HG03066 (cell line): ENCODE results near the gene TOMM40L.
"Not testable (repeated sequence)": the region's sequence is repeated elsewhere in the genome, so short reads cannot be mapped to it uniquely, and the experiment has no call there.

Source experiments
- ATAC-seq: cut with Tn5 transposase; IDR thresholded peaks from one replicate; pipeline ENCODE4 v1.9.1; 2021; ENCODE audit warnings: low read depth; ENCODE audit not compliant: unreplicated experiment

The TOMM40L gene

DNA sequence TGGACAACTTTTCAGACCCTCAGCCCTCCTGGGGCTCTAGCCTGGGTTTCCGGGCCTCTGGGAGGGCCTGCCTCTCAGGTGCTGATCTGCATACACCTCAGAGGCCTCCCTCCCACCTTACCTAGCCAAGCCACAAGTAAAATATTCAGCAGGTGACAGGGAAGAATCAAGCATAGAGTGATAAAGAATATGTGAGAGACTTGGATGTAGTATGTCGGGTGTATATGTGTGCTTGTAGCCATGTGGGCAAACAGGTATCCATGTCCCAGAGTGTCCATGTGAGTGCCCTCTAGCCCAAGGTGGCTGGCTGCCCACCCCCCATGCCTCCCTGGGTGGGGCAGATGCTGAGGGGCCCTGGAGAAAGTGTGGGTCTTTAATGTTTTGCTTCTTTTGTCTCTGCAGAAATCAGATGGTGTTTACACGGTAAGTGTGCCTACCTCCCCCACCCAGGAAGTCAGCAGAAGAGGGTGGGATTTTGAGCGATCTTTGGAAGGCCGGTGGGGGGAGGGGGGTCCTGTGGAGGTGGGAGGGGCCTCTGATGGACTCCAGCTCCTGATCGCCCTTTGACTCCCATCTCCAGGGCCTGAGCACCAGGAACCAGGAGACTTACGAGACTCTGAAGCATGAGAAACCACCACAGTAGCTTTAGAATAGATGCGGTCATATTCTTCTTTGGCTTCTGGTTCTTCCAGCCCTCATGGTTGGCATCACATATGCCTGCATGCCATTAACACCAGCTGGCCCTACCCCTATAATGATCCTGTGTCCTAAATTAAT lies 7.4 kb upstream of the TOMM40L start:
- no peak for ATAC-seq

DNA sequence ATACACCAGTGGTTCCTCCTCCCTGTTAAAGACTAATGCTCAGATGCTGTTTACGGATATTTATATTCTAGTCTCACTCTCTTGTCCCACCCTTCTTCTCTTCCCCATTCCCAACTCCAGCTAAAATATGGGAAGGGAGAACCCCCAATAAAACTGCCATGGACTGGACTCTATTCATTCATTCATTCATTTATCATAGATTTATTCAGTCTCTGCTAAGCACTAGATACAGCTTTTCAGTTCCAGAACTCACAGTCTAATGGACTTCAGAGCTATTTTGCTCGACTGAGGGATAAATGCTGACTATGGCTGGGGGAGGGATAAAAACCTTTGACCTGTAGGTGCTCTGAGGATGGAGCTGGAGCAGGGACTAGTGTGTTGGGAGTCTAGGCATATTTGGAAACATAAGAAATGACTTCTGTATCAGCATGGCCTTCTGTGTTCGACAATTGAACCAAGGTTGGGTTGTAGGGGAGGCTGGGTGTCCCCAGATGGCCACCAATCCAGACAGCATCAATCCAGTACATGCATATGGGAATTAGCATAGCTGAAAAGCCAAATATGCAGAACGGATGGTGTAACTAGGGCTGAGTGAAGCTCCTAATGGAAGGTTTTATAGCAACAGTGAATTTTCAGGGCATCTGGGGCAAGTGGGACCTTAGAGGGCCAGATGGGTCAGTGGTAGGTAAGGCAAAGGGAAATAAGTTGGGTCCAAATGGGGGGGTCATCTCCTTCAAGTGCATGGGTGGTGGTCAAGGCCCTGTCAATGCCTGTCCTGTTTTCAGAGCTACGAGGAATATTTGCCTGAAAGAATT lies 6.6 kb upstream of the TOMM40L start:
- no peak for ATAC-seq

DNA sequence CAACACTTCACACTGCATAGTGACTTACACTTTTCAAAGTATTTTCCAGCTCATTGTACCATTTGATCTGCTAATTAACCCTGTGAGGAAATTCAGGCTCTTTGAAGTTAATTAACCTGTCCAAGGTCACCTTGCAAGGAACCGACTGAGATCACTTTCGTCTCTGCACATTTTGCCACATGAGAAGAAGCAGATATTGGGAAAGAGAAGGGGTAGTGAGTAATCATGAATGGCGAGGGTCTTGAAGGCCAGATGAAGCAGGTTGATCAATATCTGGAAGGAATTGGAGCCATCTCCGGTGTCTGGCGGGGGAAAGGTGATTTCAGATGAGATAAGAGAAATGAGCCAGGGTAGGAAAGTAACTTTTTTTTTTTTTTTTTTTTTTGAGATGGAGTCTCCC lies 5.9 kb upstream of the TOMM40L start:
- ATAC-seq = no peak

DNA sequence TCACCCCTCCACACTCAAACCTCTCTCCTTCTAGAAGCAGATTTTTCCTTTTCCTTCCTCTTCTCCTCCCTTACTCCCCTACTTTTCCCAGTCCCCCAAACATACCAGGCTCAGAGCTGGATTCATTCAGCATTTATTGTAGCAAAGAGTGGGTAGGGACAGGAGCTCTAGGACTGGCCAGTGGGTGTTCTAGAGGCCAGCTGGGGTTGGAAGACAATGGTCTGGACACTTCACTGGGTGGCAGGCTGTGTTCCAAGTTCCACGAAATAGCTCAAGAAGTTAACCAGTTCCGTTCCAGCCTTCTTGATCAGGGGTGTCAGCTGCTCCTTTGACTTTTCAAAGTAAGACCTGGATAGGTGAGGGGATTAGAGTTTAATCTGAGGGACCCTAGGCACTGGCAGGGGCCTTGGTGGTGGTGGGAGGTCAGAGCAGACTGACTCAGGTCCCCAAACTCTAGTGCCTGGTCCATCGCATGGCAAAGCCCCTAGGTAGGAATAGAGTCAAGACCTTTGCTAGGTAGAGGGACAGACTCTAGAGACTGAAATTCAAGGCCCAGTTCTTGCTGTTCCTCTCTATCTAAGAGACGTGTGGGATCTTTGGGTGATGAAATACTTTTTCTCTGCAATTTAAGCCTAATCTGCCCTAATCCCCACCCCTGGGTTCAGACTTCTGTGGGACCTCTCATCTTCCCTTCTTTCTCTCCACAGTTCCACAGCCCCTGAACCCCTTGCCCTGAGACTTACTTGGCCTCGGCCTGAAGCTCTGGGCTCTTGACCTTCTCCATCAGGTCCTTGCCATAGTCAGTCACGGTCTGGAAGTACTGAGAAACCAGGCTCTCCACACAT lies 3.5 kb upstream of the TOMM40L start:
- no peak for ATAC-seq

DNA sequence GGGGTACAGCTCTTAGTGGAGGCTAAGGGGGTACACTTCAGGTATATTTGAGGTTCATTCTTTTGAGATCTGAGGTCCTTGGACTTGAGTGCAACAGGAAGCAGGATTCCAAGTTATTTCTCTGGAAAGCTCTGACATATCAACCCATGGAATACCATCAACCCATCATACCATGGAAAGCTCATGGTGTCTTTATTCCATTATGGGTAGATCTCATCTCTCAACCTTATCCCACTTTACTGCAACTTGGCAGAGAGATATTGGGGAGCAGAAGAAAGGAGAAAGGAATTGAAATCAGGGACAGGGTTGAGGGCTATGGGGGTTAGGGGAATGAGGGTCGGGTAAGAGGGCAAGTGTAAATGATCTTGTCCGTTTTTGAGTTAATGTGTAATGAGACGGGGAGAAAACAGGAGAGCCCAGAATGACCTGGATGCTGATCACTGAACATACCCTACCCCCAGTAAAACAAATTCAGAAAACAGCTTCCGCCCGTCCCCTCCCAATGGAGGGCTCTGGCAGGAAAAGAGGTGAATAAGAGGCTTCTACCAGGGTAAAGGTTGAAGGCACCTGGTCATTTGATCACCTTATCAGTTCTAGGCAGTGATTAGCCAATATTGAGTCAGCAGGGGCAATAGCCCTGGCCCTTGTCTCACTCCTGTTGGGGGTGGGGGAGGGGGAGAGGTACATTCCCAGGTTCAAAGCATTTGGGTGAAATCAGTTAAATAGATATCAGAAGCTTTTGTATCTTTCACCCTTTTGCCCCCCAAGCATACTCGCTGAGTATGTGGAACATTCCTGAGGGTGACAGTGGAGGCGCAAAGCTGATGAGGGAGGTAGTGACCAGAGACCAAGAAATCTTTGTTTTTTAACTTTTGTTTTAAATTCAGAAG lies 1.8 kb upstream of the TOMM40L start:
- no peak for ATAC-seq

DNA sequence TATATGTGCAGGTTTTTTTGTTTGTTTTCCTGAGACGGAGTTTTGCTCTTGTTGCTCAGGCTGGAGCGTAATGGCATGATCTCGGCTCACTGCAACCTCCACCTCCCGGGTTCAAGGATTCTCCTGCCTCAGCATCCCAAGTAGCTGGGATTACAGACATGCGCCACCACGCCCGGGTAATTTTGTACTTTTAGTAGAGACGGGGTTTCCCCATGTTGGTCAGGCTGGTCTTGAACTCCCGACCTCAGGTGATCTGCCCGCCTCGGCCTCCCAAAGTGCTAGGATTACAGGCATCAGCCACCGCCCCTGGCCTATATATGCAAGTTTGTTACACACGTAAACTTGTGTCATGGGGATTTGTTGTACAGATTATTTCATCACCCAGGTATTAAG lies 1.2 kb upstream of the TOMM40L start:
- ATAC-seq = not testable (repeated sequence)

DNA sequence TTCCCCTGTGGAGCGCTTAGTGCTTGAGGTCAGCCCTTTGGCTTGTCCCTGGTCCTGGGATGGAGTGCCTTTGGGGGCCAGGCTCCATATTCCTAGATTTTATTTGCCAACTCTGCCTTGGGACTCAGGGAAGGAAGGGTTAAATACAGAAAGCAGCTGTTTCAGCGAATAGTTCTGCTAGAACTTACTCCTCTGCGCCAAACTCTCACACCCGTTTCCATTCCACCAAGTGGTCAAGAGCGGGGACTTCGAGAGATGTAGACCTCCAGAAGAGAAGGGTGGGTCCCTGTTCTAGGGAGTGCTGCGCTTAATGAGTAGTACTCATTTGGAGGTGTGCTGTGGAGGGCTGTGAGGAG lies 704 bp upstream of the TOMM40L start:
- no peak for ATAC-seq

DNA sequence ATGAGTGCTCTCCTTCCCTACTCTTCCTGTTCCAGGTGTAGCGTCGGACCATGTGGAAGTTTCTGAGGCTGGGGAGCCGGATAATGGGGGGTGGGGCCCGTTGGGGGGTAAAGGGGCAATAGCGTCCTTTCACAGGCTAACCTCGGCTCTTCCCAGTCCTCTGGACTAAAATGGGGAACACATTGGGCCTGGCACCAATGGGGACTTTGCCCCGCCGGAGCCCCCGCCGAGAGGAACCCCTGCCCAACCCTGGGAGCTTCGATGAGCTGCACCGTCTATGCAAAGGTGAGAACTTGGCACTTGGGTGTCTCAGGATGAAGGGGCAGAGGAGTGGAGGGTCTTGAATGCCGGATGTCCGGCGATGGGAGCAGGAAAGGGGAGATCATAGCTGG lies 456 bp downstream of the TOMM40L start:
- no peak for ATAC-seq

DNA sequence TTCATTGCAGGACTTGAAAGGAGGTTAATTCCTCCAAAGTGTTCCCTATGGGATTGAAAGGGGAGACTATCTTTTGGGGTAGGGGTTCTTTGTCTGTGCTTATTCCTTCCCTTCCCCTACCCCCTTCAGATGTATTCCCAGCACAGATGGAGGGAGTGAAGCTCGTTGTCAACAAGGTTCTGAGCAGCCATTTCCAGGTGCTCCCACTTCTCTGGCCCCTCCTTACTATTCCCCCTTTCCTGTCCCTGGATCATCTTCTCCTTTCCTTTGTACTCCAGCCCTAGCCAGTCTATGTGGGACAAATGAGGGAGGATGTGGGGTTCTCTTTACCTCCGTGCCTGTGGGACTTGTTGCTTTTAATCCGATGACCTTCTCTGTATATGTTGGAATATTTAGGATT lies 899 bp downstream of the TOMM40L start:
- ATAC-seq = no peak

DNA sequence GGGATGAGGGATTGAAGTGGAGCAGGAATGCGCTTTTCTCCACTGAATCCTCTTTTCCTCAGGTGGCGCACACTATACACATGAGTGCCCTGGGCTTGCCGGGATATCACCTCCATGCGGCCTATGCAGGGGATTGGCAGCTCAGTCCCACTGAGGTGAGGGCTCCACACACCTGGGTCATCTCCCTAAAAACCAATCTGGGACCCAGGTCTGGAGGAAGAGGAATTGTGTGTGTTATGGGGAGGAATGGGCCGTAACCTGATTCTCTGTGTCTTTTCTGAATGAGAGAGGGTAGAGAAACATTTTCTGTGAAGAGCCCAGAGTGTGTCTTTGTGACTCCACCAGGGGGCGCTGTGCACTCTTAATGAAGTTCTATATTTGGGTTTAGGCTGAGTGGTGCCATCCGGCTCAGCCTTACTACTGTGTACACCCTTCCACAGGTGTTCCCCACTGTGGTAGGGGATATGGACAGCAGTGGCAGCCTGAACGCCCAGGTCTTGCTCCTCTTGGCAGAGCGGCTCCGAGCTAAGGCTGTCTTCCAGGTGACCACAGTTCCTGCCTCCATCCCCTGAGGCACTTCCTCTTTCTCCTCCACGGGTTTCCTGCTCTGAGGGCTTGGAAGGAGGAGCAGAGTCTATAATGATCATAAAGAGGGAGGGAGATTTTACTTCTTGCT lies 1.5 kb downstream of the TOMM40L start:
- ATAC-seq = no peak

DNA sequence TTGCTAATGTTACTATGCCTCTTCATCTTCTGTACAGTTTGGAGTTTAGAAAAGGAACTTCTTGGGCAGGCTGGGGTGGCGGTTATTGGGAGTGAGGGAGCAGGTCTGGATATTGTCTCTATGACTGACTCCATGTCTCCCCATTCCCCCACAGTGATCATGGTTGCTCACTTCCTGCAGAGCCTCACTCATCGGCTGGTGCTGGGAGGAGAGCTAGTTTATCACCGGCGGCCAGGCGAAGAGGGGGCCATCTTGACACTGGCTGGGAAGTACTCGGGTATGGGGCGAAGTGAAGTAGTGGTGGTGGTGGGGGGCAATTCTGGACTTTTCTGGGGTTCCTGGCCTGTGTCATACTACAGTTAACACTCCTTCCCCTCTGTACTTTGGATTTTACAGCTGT lies 2.2 kb downstream of the TOMM40L start:
- ATAC-seq = no peak

DNA sequence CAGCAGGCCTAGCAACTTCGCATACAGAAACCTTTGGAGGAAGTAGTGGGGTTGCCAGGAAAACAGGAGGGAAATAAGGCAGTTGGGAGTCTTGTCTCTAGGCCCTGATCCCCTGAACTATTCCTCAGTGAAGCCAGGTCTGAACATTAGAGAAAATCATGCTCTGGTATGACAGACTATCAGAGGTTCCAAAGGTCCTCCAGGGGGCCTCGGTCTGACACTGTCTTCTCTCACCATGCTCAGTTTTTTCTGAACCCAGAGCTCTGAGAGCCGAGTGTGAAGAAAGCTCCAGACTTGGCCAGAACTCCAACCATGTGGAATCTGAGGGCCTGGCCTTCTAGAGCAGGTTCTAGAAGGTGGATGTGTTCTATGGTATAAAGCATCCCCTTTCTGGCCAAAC lies 4.0 kb downstream of the TOMM40L start:
- ATAC-seq = no peak

DNA sequence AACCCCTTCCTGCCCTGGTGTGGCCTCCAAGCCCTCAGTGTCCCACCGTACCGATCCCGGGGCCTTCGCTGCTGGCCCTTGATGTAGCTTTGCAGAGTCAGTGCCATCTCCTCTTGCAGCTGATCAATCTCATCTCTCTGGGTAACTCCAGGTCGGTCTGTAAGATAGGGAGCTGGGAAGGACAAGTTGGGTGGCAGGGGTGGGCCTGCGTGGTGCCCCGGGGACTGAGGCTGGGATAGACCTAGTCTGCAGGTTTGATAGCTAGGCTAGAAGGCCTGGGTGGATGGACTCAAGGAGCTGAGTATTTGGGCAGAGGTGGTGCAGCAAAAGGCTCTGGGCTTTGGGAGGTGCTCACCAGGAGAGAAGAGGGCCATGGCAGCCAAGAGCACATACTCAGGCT lies 4.9 kb downstream of the TOMM40L start:
- ATAC-seq = no peak

DNA sequence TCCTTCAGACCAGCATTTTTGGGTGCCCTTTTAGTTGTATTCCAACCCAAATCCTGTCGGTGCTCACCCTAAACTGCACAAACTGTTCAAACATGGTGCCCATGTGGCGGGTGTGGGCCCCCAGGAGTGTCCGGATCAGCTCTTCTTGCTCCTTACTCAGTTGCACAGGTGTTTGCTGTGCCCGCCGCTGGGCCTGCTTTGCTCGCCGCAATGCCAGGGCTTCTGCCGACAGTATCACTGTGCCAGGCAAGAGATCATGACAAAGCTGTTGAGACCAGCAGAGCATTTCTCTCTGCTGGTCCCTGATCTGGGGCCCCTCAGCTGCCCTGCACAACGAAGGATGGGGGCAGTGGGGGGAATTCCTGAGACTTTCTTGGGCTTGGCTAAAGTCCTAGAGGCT lies 7.2 kb downstream of the TOMM40L start:
- no peak for ATAC-seq

DNA sequence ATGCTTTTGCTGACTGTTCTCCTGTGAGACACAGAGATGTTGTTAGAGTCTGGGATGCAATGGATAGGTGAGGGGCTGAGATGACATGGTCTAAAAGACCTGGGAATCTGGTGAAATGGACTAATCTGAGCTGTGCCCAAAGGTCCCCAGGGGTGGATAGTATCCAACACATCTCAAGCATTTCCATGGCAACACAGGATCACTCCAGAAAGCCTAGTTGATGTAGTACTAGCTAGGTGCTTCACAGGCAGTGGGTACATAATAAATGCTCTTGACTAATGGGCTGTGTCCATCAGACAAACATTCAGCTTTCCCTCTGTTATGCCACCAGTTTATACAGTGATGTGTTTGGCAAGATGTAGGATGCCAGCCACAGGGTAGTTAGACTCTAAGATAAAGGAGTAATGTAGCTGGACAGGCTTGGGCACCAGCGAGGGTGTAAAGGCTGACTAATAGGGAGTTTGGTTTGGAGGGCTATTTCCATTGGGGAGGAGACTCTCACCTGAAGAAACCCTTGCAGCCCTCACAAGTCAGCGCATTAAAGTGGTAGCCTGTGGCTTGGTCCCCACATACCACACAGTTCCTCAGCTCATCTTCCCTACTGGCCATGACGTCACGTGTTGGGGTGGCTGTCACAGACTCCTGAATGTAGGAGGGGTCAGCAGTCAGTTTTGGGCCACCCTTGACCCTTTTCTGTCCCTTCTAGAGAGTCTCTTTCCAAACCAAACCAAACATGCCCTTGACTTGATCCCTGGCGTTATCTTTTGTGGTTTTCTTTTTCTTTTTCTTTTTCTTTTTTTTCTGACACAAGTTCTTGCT lies 10.3 kb downstream of the TOMM40L start:
- no peak for ATAC-seq

DNA sequence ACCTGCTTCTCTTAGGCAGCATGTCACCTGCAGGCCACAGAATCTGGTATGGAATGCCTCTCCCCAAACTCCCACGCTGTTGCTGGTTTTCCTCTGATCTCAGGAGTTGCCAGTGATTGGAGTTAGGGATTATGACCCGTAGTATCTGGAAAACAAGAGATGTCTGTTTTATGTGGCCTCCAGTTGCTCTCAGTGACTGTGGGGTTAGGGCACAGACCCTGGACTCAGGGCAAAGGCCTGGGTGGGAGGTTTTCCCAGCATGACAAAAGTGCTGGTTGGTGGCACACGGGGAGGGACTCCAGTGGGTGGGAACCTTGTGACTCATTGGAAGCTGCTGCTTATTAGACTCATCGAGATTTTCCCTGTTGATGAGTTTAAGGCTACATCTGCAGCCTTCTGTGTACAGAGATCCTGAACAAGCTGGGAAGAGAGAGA lies 12.2 kb downstream of the TOMM40L start, which contains the start of gene NR1I3:
Gene NR1I3, minus strand, starts transcription at position 165 of the 435 bp plus-strand sequence. CDS start 1,638 bp downstream, outside the sequence.
- ATAC-seq = no peak

DNA sequence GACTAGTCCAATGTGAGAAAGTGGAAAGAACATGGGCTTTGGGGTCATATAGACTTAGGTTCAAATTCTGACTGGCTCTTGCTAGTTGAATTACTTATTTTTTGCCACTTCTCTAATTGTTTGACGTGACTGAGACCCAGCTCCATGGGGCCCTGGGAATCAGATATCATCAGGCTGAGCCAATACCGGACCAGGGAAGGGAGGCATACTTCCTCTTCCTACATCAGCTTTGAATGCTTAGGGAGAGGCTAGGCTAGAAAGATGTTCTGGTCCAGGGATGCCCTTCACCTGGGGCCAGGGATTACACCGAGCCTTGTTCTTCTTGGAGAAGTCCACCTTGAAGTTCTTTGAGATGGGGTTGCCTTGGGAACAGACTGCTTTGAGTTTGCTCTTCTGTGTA lies 15.8 kb downstream of the TOMM40L start:
- no peak for ATAC-seq

DNA sequence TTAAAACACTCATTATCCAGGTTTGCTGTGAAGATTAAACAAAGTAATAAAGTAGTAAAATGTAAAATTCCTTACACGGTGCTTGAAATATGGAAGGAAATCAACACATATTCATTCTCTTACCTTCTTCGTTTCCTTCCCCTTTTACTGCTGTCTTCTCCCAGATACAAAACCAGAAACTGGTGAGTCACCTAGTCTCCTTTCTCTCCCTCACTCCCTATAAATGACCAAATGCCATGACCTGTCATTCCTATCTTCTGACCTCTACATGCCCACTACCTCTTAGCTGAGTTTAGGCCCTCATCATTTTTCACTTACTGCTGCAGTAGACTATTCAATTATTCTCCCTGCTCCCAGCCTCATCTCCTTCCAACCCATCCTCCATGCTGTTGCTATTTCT lies 16.5 kb downstream of the TOMM40L start:
- ATAC-seq = no peak

DNA sequence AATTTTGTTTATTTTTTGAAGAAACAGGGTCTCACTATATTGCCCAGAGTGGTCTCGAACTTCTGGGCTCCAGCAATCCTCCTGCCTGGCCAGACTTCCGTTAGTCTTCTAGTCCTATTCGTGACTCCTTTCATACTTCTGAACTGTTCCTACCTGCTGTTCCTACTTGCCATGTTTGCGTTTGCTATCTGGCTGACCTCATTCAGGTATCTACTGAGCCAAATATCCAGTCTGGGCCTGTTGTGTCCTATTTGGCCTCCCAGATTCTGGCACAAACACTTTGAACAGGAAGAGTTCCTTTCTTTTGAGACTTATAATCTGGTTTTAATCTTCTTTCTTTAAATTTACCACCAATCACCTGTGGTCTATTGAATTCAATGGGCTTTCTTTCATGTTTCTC lies 19.0 kb downstream of the TOMM40L start:
- no peak for ATAC-seq
